Right ventricle myocardium inferior (tissue), 1 donor: ENCODE results near the gene MINAR2. TPM values are rescaled to one million over a fixed set of nuclear protein-coding genes. Genes with fewer than 3 reads are reported as not detected.

Source experiments
- ATAC-seq: fragments of 200-7000 bp; cut with Tn5 transposase; one replicate; pipeline ENCODE4 v1.9.1; 2020; ENCODE audit warnings: mild to moderate bottlenecking, moderate library complexity
- DNase-seq: peaks from one replicate; pipeline ENCODE4 v3.0.0; 2021; ENCODE audit errors: missing footprints
- intact Hi-C: fragments of 100-400 bp; cut with DNase I; formaldehyde crosslinking; loops from one replicate; pipeline ENCODE4 v1.11.0; 2022
- long read RNA-seq: library from polyadenylated mRNA; unstranded; transcript quantifications from one replicate; pipeline ENCODE4 v2.0.0, GENCODE V29; 2021
- total RNA-seq: library from RNA; stranded (reverse); fragmentation: NEBNext Ultra II Directional; extraction: Animal tissue kit (Norgen Biotek cat#: 25700); gene quantifications from one replicate; pipeline ENCODE4 v1.2.1, GENCODE V29; 2021
- donor health status: DM: no; HTN: yes; CAD: no; lungs with severe emphysema.

MINAR2 gene
- total RNA-seq: not detected
- long read RNA-seq: 0 reads

GRCh38 chr5:129747572-129748407, at the start of gene MINAR2:
TSS of gene MINAR2 (plus strand) at chr5:129748094. CDS start at chr5:129748191, 97 bp downstream.
- intact Hi-C loops: no loop called here
- no peak for DNase-seq
- ATAC-seq: no peak

GRCh38 chr5:129698661-129699060, 49.2 kb upstream of the MINAR2 start:
- no peak for ATAC-seq
- DNase-seq: no peak
- intact Hi-C loops: no loop called here

- no peak for DNase-seq
- intact Hi-C loops: no loop called here
- ATAC-seq: no peak
Observed at GRCh38 chr5:129716235-129716634, 31.7 kb upstream of the MINAR2 start.

GRCh38 chr5:129716651-129717050, 31.2 kb upstream of the MINAR2 start:
- no peak for ATAC-seq
- DNase-seq: no peak
- intact Hi-C loops: no loop called here

GRCh38 chr5:129717751-129718310, 30.1 kb upstream of the MINAR2 start:
- no peak for ATAC-seq
- intact Hi-C loops: no loop called here

GRCh38 chr5:129718471-129719090, 29.3 kb upstream of the MINAR2 start:
- intact Hi-C loops: no loop called here
- ATAC-seq (no peak), DNase-seq (no peak)

More at GRCh38 chr5:129717751-129718310, 30.1 kb upstream of the MINAR2 start:
- DNase-seq: no peak

GRCh38 chr5:129724222-129724621, 23.7 kb upstream of the MINAR2 start:
- no peak for ATAC-seq
- DNase-seq: no peak
- intact Hi-C loops: no loop called here

GRCh38 chr5:129724647-129725046, 23.2 kb upstream of the MINAR2 start:
- DNase-seq (no peak), ATAC-seq (no peak)
- intact Hi-C loops: no loop called here

- intact Hi-C loops: no loop called here
- DNase-seq (no peak), ATAC-seq (no peak)
Observed at GRCh38 chr5:129739773-129740172, 8.1 kb upstream of the MINAR2 start.

- DNase-seq: no peak
- intact Hi-C loops: no loop called here
- ATAC-seq: no peak
Observed at GRCh38 chr5:129743541-129744187, 4.2 kb upstream of the MINAR2 start.

GRCh38 chr5:129745997-129746396, 1.9 kb upstream of the MINAR2 start:
- intact Hi-C loops: no loop called here
- ATAC-seq: no peak
- no peak for DNase-seq

- DNase-seq (no peak), ATAC-seq (no peak)
- intact Hi-C loops: no loop called here
Observed at GRCh38 chr5:129746876-129747275, 1.0 kb upstream of the MINAR2 start.

- intact Hi-C loops: no loop called here
- ATAC-seq: no peak
- DNase-seq: no peak
Observed at GRCh38 chr5:129748913-129749880, 1.3 kb downstream of the MINAR2 start.

- intact Hi-C loops: loop anchor here (10.0 kb wide), 1 partner anchor 1096 kb away; no protein-coding TSS in a partner anchor
- no peak for ATAC-seq
- DNase-seq: no peak
Observed at GRCh38 chr5:129760636-129761325, 12.9 kb downstream of the MINAR2 start.

- DNase-seq: no peak
- intact Hi-C loops: loop anchor here (10.0 kb wide), 1 partner anchor 1099 kb away; no protein-coding TSS in a partner anchor
- no peak for ATAC-seq
Observed at GRCh38 chr5:129763651-129764050, 15.8 kb downstream of the MINAR2 start.

- DNase-seq (no peak), ATAC-seq (no peak)
- intact Hi-C loops: loop anchor here (10.0 kb wide), 1 partner anchor 1102 kb away; no protein-coding TSS in a partner anchor
Observed at GRCh38 chr5:129766798-129767197, 18.9 kb downstream of the MINAR2 start.

- intact Hi-C loops: loop anchor here (2.0 to 10.0 kb wide), 2 partner anchors 595 to 1103 kb away; no protein-coding TSS in a partner anchor
- ATAC-seq (peak; percentile 91), DNase-seq (no peak)
Observed at GRCh38 chr5:129767927-129768380, 20.1 kb downstream of the MINAR2 start.
